Measurements from ENCODE around the gene LGALS12. TPM values are rescaled to one million over a fixed set of nuclear protein-coding genes. Genes with fewer than 3 reads are reported as not detected.

LGALS12 gene
- total RNA-seq, 3 donors from 2014 or later (not counting 1 experiment from before 2014, with no cell fraction given): 0.23 to 1.8 (median 0.38) TPM

DNA sequence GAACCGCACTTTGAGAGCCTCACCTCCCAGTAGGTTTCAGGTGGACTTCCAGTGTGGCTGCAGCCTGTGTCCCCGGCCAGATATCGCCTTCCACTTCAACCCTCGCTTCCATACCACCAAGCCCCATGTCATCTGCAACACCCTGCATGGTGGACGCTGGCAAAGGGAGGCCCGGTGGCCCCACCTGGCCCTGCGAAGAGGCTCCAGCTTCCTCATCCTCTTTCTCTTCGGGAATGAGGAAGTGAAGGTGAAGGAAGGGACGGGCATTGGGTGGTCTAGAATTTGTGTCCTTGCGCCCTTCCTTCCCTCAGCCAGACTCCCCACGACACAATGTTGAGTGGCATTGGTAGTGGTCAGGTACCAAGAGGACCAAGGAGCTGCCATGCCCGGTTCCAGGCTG lies 2.9 kb downstream of the LGALS12 start:
- TF ChIP-seq, protein P1, sequence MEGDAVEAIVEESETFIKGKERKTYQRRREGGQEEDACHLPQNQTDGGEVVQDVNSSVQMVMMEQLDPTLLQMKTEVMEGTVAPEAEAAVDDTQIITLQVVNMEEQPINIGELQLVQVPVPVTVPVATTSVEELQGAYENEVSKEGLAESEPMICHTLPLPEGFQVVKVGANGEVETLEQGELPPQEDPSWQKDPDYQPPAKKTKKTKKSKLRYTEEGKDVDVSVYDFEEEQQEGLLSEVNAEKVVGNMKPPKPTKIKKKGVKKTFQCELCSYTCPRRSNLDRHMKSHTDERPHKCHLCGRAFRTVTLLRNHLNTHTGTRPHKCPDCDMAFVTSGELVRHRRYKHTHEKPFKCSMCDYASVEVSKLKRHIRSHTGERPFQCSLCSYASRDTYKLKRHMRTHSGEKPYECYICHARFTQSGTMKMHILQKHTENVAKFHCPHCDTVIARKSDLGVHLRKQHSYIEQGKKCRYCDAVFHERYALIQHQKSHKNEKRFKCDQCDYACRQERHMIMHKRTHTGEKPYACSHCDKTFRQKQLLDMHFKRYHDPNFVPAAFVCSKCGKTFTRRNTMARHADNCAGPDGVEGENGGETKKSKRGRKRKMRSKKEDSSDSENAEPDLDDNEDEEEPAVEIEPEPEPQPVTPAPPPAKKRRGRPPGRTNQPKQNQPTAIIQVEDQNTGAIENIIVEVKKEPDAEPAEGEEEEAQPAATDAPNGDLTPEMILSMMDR (IDR thresholded peaks at IDR 0.05): no peak
- Histone ChIP-seq H3K9me3 (ENCODE audit: control insufficient read depth, insufficient read depth, low read length) (no peaks in the 10 kb centered on the region), H3K4me1 (ENCODE audit: control insufficient read depth, insufficient read depth, low read length) (peaks cover 23% of the 10 kb centered on the region), H3K27me3 (ENCODE audit: control insufficient read depth, insufficient read depth, low read length) (no peaks in the 10 kb centered on the region), H3K27ac (ENCODE audit: low read length) (no peak overlapping the region), H3K4me3 (ENCODE audit: low read length) (no peak overlapping the region), H3K36me3 (ENCODE audit: control insufficient read depth, insufficient read depth, low read length) (no peaks in the 10 kb centered on the region)
- H3K27ac Mint-ChIP-seq: no peak overlapping the region
- H3K4me1 Mint-ChIP-seq: peaks cover 0 to 27% of the 10 kb centered on the region in 2 donors
- H3K27me3 Mint-ChIP-seq (ENCODE audit: low read depth in 2 of 2): peaks cover 0 to 2% of the 10 kb centered on the region in 2 donors
- no peak for ATAC-seq
- H3K36me3 Mint-ChIP-seq: no peaks in the 10 kb centered on the region
- no peaks in the 10 kb centered on the region for H3K9me3 Mint-ChIP-seq
- DNase-seq: no peak
- no peak overlapping the region for H3K4me3 Mint-ChIP-seq
- WGBS (ENCODE audit: insufficient coverage): 87% methylated on average over 11 of the region's 12 CpGs
- intact Hi-C loops (cut with micrococcal nuclease): no loop called here

DNA sequence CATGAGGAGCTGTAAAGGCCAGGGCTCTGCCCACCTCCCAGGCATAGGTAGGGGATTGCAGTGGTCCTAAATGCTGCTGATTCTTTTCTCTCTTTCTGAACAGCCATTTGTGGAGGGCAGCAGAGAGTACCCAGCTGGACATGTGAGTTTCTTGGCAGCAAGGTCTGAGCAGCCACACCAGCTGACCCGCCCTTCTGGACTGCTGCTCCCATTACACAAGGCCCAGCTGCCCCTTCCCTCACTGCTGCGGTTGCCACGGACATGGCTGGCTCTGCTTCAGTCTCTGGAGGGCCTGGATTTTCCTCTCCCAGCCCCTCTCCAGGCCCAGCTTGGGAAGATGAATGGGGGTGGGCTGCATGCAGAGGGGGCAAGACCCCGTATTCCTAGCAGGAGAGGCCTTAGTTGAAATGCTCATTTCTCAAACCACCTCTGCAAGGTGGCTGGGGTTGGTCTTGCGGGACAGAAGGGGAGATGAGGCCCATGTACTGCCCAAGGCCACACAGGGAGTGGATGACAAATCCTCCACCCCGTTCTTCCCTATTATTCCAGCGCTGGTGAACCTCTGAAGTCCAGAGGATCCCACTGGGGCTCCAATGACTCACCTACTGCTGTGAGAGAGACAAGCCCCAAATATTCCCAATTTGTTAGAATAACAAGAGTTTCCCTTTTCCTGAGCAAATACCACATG lies 4.6 kb downstream of the LGALS12 start:
- H3K27me3 Mint-ChIP-seq (ENCODE audit: low read depth in 2 of 2): peaks cover 0 to 2% of the 10 kb centered on the region in 2 donors
- H3K27ac Mint-ChIP-seq: no peak overlapping the region
- no peak for DNase-seq
- H3K4me3 Mint-ChIP-seq: no peak overlapping the region
- H3K4me3 ChIP-seq (ENCODE audit: low read length): no peak overlapping the region
- TF ChIP-seq, protein P1 (IDR thresholded peaks at IDR 0.05): no peak
- H3K9me3 ChIP-seq (ENCODE audit: control insufficient read depth, insufficient read depth, low read length): no peaks in the 10 kb centered on the region
- no peaks in the 10 kb centered on the region for H3K9me3 Mint-ChIP-seq
- intact Hi-C loops (cut with micrococcal nuclease): no loop called here
- H3K27me3 ChIP-seq (ENCODE audit: control insufficient read depth, insufficient read depth, low read length): no peaks in the 10 kb centered on the region
- H3K27ac ChIP-seq (ENCODE audit: low read length): no peak overlapping the region
- no peaks in the 10 kb centered on the region for H3K36me3 Mint-ChIP-seq
- no peak for ATAC-seq
- 95% methylated on average over 7 of the region's 7 CpGs for WGBS (ENCODE audit: insufficient coverage)
- H3K36me3 ChIP-seq (ENCODE audit: control insufficient read depth, insufficient read depth, low read length): no peaks in the 10 kb centered on the region
- H3K4me1 ChIP-seq (ENCODE audit: control insufficient read depth, insufficient read depth, low read length): peaks cover 13% of the 10 kb centered on the region
- H3K4me1 Mint-ChIP-seq: peaks cover 0 to 17% of the 10 kb centered on the region in 2 donors

DNA sequence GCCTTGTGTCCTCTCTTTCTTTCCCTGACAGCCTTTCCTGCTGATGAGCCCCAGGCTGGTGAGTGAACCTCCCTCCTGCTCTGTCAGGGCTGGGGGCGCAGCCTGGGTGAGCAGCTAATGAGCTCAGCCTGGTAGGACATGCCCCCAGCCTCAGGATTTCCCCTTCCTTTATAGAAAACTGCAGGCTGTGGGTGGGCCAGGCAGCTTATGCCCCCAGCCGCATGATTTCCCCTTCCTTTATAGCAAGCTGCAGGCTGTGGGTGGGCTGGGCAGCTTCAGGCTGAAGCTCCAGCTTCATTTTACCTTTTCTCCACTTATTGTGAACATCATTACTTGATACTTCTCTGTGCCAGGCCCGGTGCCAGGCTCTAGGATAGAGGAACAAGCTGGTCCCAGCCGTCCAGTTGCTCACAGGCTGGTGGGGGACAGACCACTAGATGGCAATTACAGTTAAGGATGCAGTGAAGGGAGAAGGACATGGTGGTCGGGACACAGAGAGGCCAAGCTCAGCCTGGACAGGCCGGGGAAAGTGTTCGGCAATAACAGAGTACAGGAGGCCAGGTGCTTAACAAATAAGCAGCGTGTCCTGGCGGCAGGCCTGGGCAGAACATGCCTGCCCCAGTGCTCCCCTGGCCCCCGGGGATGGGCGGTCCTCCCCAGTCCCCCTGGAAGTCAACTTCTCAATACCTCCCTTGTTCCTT lies 5.3 kb downstream of the LGALS12 start:
- TF ChIP-seq, protein P1 (IDR thresholded peaks at IDR 0.05): no peak
- 84% methylated on average over 11 of the region's 11 CpGs for WGBS (ENCODE audit: insufficient coverage)
- Mint-ChIP-seq H3K36me3 (no peaks in the 10 kb centered on the region), H3K27me3 (ENCODE audit: low read depth in 2 of 2) (peaks cover 0 to 2% of the 10 kb centered on the region in 2 donors), H3K4me3 (no peak overlapping the region), H3K27ac (no peak overlapping the region), H3K4me1 (peaks cover 0 to 10% of the 10 kb centered on the region in 2 donors), H3K9me3 (no peaks in the 10 kb centered on the region)
- Histone ChIP-seq H3K4me3 (ENCODE audit: low read length) (no peak overlapping the region), H3K27ac (ENCODE audit: low read length) (no peak overlapping the region), H3K4me1 (ENCODE audit: control insufficient read depth, insufficient read depth, low read length) (peaks cover 6% of the 10 kb centered on the region), H3K9me3 (ENCODE audit: control insufficient read depth, insufficient read depth, low read length) (no peaks in the 10 kb centered on the region), H3K27me3 (ENCODE audit: control insufficient read depth, insufficient read depth, low read length) (no peaks in the 10 kb centered on the region), H3K36me3 (ENCODE audit: control insufficient read depth, insufficient read depth, low read length) (no peaks in the 10 kb centered on the region)
- intact Hi-C loops (cut with micrococcal nuclease): no loop called here
- no peak for ATAC-seq
- no peak for DNase-seq

All from natural killer cell (primary cell).